Stimulated activated CD4-positive, alpha-beta T cell treated with anti-CD3 and anti-CD28 coated beads, Interleukin-4, amount 100 ng/mL, for 1 hour (primary cell): Measurements from ENCODE around the gene STK32B.

Source experiments
- DNase-seq: peaks from one replicate; pipeline ENCODE4 v3.0.0-alpha.2; 2020

The STK32B gene

GRCh38 chr4:5479518-5480060, 428.3 kb downstream of the STK32B start:
- no peak for DNase-seq

- no peak for DNase-seq
Measured at GRCh38 chr4:5488413-5488812, 437.1 kb downstream of the STK32B start.

DNA sequence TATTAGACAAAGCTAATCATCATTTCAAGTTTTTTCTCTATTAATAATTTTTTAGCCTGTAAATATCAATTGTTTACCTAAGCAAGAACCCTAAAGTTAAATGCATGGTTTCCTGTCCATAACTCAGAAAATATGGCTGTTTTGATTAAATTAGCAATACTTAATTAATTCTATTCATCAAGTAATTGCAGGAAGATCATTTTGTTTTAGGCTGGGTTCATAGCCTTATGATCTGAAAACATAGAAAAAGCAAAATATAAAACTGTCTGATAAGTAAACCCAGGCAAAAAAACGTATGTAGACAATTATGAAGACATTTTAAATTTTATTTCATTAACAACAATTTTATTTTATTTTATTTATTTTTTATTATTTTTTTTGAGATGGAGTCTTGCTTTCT, 438.0 kb downstream of the STK32B start:
- no peak for DNase-seq

DNA sequence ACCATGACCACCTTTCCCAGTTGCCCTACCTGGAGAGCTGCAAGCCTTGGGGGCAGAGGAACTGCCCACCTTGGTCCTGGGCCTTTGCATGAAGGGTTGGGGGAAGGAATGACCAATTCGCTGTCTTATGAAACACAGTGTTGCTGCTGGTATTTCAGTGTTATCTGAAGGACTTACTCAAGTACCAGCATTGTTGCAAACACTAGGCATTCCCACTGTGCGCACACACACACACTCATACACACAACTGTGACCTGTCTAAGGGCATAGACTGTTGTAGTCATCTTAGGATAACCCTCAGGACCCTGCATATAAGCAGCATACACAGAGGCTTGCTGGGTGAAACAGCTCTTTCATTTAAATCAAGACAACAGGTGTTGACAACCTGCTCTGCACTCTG, 446.2 kb downstream of the STK32B start:
- DNase-seq: no peak

DNA sequence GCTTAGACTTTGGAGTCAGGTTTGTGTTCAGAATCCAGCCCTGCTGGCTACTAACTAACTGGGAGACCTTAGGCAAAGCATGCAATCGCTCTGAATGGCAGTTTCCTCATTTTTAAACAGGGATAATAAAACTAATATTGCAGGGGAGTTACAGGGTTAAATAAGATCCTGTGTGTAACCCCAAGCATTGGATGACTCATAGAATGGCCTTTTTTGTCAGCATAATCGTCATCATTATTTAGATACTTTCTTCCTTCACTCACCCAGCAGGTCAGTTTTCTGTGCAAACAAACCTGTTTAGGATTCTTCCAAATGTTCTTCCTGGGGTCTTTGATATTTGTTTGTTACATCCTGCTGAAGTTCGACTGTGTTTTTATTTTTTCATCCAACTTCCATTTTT, 448.9 kb downstream of the STK32B start:
- no peak for DNase-seq

GRCh38 chr4:5503336-5503936, 452.2 kb downstream of the STK32B start:
- no peak for DNase-seq

GRCh38 chr4:5504486-5504885, 453.2 kb downstream of the STK32B start:
- DNase-seq: no peak

DNA sequence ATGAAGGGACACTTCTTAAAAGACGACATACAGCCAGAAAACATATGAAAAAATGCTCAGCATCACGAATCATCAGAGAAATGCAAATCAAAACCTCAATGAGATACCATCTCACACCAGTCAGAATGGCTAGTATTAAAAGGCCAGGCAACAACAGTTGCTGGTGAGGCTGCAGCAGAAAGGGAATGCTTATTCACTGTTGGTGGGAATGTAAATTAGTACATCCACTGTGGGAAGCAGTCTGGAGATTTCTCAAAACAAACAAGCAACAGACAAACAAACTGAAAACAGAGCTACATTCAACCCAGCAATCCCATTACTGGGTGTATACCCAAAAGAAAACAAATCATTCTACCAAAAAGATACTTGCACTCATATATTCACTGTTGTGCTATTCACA, 459.2 kb downstream of the STK32B start:
- no peak for DNase-seq

- no peak for DNase-seq
Measured at GRCh38 chr4:5511791-5512190, 460.5 kb downstream of the STK32B start.

DNA sequence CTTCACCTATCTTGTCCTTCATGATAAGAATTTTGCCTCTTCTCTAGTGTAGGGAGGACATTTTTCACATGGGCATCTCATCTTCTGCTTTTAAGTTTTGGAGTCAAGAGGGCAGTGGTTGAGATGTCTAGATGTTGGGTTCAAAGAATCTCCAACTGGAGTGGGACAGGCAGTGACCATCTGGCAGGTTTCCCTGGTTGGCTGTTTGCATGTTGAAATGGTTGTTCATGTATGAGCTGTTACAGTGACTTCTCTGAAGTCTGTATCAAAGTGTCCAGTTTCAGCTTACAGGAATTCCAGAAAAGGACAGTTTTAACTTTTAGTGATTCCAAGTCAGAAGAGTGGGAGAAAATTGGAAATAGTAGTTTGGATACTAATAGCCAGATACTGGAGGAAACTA, 464.4 kb downstream of the STK32B start:
- DNase-seq: no peak

DNA sequence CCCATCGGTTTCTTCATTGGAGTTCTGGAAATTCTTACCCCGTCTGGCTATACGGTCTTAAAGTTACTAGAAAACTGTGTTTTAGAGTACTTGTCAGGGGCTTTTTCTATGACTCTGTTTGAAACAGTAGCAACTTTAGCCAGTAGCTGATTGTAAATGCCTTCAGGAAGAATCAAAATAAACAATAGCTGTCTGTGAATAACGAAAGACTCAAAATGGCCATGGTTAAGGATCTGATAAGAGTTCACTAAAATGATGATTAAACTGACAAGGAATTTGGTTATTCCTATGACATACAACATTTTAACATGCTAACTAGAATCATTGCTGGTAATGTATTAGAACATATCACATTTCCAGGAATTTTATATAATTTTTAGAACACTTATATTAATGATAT, 466.1 kb downstream of the STK32B start:
- DNase-seq: no peak

- DNase-seq: no peak
Measured at GRCh38 chr4:5524446-5525299, 473.4 kb downstream of the STK32B start.

- DNase-seq: no peak
Measured at GRCh38 chr4:5526080-5526846, 475.0 kb downstream of the STK32B start.

DNA sequence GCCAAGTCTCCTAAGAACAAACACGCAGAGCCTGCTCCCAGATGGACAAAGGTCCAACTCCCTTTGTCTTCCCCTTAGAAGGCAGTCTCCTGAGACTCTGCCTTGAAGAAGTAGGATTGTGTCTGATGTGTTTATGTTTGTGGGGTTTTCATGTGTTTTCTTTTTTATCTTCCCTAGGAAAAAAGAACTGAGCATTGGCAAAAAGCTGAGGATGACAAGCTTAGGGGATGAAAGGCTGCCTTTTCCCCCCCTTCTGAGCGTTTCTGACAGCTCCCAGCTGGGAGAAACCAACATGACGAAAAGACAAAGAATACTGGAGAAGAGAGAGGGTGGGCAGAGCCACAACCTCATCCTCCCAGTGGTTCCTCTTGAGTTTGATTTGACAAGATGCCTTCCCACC, 475.9 kb downstream of the STK32B start:
- DNase-seq: no peak

- no peak for DNase-seq
Measured at GRCh38 chr4:5528031-5528436, 476.8 kb downstream of the STK32B start.

DNA sequence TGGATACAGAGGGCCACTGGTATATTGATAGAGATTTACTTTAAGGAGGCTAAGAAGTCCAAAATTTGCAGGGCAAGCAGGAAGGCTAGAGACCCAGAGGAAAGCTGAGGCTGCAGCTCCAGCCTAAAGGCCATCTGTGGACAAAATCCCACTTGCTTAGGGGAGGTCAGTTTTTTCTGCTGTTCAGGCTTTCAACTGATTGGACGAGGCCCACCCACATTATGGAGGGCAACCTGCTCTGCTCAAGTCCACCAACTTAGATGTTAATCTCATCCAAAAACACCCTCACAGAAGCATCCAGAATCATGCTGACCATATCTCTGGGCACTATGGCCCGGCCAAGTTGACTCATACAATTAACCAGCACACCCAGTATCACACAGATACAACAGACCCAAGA, 480.8 kb downstream of the STK32B start:
- no peak for DNase-seq

DNA sequence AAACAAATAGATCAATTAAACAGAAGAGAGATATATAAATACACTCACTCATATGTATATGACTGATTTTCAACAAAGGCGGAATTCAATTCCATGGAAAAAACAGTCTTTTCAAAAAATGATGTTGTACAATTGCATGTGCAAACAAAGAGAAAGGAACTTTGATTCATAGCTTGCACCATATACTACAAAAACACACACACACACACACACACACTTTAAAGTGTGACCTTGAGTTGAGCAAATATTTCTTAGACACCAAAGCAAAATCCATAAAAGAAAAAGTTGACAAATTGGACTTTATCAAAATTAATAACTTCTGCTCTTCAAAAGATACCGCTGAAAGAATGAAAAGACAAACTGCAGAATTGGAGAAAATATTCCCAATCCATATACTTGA, 488.3 kb downstream of the STK32B start:
- no peak for DNase-seq

GRCh38 chr4:5541169-5541568, 489.9 kb downstream of the STK32B start:
- DNase-seq: no peak

GRCh38 chr4:5543681-5544080, 492.4 kb downstream of the STK32B start:
- DNase-seq: no peak

GRCh38 chr4:5544762-5545161, 493.5 kb downstream of the STK32B start:
- no peak for DNase-seq

DNA sequence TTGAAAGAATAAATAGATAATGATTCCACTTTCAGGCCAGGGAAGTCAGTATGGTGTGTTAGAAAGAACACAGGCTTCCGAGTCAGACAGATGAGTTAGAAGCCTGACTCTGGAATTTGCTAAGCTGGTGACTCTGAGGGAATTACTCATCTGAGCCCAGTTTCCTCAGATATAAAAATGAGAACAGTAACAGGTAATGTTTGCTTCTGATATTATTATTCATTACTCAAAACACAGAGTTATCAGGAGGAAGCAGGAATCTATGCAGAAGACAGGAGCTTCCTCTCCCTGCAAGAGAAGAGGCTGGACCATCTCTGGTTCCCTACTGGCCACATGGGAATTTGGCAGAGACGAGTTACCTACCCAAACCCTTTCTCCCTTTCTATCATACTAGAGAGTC, 494.0 kb downstream of the STK32B start:
- no peak for DNase-seq

GRCh38 chr4:5547651-5548249, 496.5 kb downstream of the STK32B start:
- DNase-seq: no peak
